GM10266 (cell line): ENCODE measurements around the gene CTDSP2.
A peak's percentile ranks its signal among the peaks of the same experiment; 100 is the strongest.
"Not testable (repeated sequence)": the region's sequence is repeated elsewhere in the genome, so short reads cannot be mapped to it uniquely, and the experiment has no call there.

Source experiments
- DNase-seq: peaks from one replicate; pipeline ENCODE4 v3.0.0; 2012; ENCODE audit errors: extremely low spot score
- TF ChIP-seq, protein P1 (sequence below): IDR thresholded peaks from 2 replicates; pipeline ENCODE4 v1.5.1; 2012; ENCODE audit warnings: mild to moderate bottlenecking, low read depth; ENCODE audit not compliant: control insufficient read depth, insufficient read depth; ENCODE audit errors: missing control alignments

The CTDSP2 gene

DNA sequence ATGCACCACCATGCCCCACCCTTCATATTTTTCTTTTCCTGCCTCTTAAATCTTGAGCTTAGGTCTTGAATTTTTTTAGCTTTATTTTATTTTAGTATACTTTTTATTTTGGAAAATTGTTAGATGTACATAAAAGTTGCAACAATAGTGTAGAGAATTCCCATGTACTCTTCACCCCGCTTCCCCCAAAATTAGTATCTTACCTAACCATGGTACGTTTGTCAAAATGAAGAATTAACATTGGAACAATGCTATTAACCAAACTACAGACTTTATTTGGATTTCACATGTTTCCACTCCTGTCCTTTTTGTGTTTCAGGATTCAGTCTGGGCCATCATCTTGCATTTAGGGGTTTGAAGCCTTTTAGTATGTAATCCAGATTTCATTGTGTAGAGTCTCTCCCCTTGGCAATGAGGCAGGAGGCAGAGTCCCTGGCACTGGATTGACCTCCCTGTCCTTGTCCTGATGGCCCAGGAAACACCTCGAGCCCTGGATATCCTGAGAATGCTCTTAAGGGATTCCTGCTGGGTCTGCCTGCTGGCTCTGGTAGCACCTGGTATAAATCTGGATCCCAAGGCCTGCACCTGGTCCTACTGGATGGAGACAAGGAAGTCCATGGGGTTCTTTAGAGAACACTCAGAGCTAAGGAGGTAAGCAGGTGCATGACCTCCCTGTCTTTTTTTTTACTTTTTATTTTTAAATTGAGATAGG, 19.9 kb upstream of the CTDSP2 start:
- DNase-seq, result no peak

DNA sequence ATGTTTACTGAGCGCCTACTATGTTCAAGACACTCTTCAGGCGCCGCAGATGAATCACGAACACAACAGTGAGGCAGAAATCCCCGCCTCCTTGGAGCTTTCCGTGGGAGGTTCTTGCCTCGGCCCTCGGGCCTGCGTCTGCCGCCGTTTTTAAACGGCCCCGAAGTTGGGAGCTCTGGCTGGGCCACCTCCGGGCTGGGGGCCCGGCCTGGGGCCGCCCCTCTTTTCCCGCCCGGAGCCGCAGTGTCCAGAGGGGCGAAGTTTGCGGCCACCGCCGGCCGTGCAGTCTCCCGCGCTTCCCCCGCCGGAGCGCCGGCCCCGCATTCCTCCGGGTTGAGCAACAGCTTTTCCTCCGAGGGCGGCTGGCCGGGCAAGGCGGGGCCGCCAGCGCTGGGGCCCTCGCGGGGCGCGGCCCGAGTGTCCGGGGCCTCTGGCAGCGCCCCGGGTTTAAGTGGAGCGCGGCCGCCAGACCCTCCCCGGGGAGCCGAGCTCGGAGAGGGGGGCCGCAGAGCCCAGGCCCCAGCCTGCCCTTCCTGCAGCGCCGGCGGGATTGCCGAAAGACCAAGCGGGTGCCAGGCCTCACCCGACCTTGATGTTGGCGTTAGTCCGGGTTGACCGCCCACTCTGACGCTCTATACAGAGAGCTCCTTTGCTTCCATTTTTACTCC, 18.7 kb upstream of the CTDSP2 start:
- TF ChIP-seq, protein P1, sequence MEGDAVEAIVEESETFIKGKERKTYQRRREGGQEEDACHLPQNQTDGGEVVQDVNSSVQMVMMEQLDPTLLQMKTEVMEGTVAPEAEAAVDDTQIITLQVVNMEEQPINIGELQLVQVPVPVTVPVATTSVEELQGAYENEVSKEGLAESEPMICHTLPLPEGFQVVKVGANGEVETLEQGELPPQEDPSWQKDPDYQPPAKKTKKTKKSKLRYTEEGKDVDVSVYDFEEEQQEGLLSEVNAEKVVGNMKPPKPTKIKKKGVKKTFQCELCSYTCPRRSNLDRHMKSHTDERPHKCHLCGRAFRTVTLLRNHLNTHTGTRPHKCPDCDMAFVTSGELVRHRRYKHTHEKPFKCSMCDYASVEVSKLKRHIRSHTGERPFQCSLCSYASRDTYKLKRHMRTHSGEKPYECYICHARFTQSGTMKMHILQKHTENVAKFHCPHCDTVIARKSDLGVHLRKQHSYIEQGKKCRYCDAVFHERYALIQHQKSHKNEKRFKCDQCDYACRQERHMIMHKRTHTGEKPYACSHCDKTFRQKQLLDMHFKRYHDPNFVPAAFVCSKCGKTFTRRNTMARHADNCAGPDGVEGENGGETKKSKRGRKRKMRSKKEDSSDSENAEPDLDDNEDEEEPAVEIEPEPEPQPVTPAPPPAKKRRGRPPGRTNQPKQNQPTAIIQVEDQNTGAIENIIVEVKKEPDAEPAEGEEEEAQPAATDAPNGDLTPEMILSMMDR, result no peak
- peak; percentile 74 for DNase-seq

More for the DNA sequence above, 19.9 kb upstream of the CTDSP2 start:
- TF ChIP-seq, protein P1, result no peak

DNA sequence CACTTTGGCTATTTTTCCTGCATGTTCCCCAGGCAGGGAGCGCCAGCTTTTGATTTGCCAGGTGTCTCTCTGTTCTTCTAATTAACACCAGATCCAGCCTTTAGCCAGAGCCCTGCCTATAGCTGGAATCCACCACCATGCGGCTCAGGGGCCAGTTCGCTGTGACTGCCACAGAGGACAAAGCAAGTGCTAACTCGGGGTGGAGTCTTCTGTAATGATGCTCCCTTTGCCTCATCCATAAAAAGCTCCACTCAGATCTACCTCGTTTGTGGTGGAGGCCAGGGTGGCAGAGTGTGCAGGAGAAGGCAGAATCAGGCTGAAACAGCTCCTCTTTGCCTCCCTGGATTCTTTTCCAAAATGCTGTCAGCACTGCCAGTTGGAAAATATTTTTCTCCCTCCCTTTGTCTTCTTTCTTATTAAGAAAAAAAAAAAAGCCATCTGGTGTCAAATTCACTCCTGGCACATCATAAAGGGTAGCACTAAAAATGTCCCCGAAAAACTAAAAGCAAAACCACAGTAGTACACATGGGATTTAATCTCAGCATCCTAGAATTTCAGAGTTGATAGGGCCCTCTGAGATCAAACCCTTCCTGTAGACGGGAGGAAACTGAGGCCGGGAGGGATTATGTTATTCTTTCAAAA, 18.0 kb upstream of the CTDSP2 start:
- TF ChIP-seq, protein P1, result no peak
- DNase-seq, result no peak

DNA sequence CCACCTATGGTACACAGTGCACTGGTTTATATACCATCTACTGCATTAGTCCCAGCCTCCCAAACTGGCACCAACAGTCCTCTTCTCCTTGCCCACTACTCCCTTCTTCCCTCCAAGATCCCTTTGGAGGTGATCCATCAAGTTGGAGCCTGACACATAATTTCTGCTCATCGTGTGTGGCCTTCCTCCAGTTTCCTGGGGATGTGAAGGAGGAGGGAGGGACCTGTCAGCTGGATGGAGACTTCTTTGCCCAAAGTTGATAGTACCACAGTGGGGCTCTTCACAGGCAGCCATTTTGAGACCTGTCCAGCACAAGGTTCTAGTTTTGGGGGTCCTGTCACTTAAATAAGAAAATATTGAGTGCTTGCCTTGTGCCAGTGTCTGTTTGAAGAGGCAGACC, 17.1 kb upstream of the CTDSP2 start:
- no peak for DNase-seq
- TF ChIP-seq, protein P1, result no peak

DNA sequence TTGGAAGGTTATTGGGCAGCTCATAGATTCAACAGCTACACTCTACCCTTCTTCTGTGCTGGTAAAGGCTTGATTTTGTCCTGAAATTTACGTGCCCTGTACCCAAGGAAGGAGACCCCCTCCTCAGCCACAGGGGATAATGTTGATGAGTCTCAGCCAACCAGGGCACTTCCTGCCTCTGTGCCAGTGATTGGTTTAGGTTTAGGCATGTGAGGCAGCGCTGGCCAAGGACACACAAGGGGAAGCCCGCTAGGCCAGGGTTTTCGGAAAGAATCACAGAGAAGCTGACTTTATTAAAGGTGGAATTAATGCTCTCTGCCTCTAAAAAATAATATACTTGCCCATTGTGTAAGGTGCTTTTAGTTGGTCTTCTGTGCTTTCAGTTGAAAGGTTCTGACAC, 15.4 kb upstream of the CTDSP2 start:
- DNase-seq, result no peak

DNA sequence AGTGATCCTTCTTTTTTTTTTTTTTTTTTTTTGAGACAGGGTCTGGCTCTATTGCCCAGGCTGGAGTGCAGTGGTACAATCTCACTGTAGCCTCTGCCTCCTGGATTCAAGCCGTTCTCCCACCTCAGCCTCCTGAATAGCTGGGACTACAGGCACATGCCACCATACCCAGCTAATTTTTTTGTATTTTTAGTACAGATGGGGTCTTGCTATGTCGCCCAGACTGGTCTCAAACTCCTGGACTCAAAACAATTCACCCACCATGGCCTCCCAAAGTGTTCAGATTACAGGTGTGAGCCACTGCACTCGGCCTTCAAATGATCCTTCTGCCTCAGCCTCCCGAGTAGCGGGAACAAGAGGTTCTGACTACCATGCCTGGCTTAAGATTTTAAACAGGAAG, 14.4 kb upstream of the CTDSP2 start:
- DNase-seq, result not testable (repeated sequence)

More for the DNA sequence above, 15.4 kb upstream of the CTDSP2 start:
- TF ChIP-seq, protein P1, result no peak

DNA sequence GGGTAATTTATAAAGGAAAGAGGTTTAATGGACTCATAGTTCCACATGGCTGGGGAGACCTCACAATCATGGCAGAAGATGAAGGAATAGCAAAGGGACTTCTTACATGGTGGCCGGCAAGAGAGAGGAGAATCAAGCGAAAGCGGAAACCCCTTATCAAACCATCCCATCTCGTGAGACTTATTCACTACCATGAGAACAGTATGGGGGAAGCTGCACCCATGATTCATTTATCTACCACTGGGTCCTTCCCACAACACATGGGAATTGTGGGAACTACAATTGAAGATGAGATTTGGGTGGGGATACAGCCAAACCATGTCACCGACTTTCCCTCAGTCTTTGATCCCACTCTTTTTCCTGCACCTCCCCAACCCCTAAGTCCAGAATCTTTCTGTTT, 12.6 kb upstream of the CTDSP2 start:
- TF ChIP-seq, protein P1, result no peak
- DNase-seq, result no peak

DNA sequence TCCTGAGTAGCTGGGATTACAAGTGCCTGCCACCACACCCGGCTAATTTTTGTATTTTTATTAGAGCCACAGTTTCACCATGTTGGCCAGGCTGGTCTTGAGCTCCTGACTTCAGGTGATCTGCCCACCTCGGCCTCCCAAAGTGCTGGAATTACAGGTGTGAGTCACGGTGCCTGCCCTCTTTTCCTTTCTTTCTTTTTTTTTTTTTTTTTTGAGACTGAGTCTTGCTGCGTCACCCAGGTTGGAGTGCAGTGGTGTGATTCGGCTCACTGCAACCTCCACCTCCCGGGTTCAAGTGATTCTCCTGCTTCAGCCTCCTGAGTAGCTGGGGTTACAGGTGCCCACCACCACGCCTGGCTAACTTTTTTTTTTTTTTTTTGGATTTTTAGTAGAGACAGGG, 11.6 kb upstream of the CTDSP2 start:
- not testable (repeated sequence) for DNase-seq
